Hindlimb muscle (tissue), 1 donor: ENCODE measurements around the gene ERCC5. TPM values are rescaled to one million over a fixed set of nuclear protein-coding genes. Genes with fewer than 3 reads are reported as not detected.

Experiments
- polyA plus RNA-seq: library from polyadenylated mRNA; unstranded; fragments of 120-200 nt; gene quantifications from one replicate; pipeline ENCODE4 v1.2.1, GENCODE V29; 2013; ENCODE audit not compliant: insufficient read length

Gene ERCC5
- polyA plus RNA-seq, 1 donor = 45.5 TPM

Other genes with a start within 250 kb of the ERCC5 start
- gene TPP2, start 249.0 kb upstream of the ERCC5 start, polyA plus RNA-seq = 47.1 TPM
- 17.5 TPM for gene METTL21C, start 151.0 kb upstream of the ERCC5 start, polyA plus RNA-seq
- 9.7 TPM for gene TEX30, start 72.2 kb upstream of the ERCC5 start, polyA plus RNA-seq
- 18.9 TPM for gene POGLUT2, start 47.1 kb upstream of the ERCC5 start, polyA plus RNA-seq
- 30.1 TPM for gene BIVM, start 46.9 kb upstream of the ERCC5 start, polyA plus RNA-seq
- not detected for gene SLC10A2, start 220.4 kb downstream of the ERCC5 start, polyA plus RNA-seq